ENCODE results near the gene GTF3A. TPM values are rescaled to one million over a fixed set of nuclear protein-coding genes. Genes with fewer than 3 reads are reported as not detected.
A peak's percentile ranks its signal among the peaks of the same experiment; 100 is the strongest.

GTF3A gene
- total and polyA plus RNA-seq, 8 donors: 53.4 to 220 (median 117) TPM

DNA sequence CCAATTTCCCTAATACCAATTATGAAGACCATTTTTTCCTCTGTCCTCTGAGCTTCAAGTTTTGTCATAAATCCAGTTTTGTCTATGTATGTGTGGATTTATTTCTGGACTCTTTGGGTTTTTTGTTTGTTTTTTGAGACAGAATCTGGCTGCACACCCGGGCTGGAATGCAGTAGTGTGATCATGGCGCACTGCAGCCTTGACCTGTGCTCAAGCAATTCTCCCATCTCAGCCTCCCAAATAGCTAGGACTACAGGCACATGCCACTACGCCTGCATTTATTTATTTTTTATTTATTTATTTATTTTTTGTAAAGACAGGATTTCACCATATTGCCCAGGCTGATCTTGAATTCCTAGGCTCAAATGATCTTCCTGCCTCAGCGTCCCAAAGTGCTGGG lies 45.3 kb upstream of the GTF3A start:
- H3K27me3 ChIP-seq: peaks cover 0 to 16% (median 0%) of the 10 kb centered on the region in 3 donors
- intact Hi-C loops (cut with DNase I; ENCODE audit: low total_unique reads): loop anchor here (10.0 kb wide), 1 partner anchor 606 kb away; the partner anchor contains the start of gene URAD
- no peaks in the 10 kb centered on the region for H3K9me3 ChIP-seq
- H3K36me3 ChIP-seq: no peaks in the 10 kb centered on the region
- H3K27ac ChIP-seq: no peak overlapping the region
- H3K4me3 ChIP-seq: no peak overlapping the region
- DNase-seq: no peak
- TF ChIP-seq POLR2A (IDR thresholded peaks at IDR 0.05): no peak
- 57 to 68% (median 61%) methylated on average over 4 of the region's 4 CpGs for WGBS, 5 donors
- peaks cover 0 to 23% (median 11%) of the 10 kb centered on the region in 4 donors for H3K4me1 ChIP-seq

DNA sequence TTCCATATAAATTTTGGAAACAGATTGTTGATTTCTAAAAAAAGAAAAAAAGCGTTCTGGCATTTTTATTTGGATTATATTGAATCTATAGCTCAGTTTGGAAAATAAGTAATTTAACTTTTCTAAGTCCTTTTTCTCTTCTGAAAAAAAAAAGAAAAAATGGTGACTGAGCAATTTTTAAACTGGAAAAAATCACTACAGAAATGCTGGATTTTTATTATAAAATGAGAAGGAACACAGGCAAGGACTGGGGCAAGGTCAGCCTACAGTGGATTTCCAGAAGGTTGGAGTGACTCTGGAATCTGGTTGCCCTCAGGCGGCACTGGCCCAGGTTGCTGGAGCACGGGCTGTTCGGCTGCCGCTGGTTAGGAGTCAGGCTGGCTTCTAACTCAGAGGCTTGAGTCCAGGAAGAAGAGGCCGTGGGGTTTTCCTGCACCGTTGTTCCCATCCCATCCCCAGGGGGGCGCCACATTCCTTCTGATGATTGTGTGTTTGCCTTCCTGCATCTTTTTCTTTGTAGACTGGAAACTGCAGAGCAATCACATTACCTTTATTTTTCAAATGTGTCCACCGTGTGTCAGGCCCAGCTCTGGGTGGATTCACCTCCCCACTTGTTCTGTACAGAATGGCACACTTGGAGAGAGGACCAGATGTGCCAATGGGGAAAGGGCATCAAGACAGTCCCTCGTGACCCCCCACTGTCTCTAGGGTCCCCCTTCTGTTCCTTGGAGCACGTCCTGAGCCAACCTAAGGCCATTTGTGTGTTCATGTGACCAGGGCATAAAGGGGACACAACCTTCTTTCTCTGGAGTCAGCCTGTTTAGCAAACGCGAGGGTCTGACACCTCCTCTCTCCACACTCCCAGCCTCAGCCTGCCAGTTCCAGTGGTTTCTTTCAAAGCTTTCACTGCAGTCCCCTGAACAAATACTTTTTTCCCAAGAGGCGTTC lies 44.5 kb upstream of the GTF3A start:
- H3K9me3 ChIP-seq: no peaks in the 10 kb centered on the region
- peaks cover 0 to 15% (median 4%) of the 10 kb centered on the region in 4 donors for H3K4me1 ChIP-seq
- peaks cover 0 to 16% (median 0%) of the 10 kb centered on the region in 3 donors for H3K27me3 ChIP-seq
- peak; percentile 87 to 88 for DNase-seq
- TF ChIP-seq CTCF (IDR thresholded peaks at IDR 0.05): peak in 5 of 7 experiments; percentile 53 to 75 (median 70)
- no peak for TF ChIP-seq POLR2A (IDR thresholded peaks at IDR 0.05)
- no peak for TF ChIP-seq EP300 (IDR thresholded peaks at IDR 0.05)
- TF ChIP-seq POLR2AphosphoS5 (IDR thresholded peaks at IDR 0.05): peak in 1 of 3 donors; percentile 40
- no peak overlapping the region for H3K27ac ChIP-seq
- WGBS, 5 donors: 28 to 32% (median 30%) methylated on average over 14 of the region's 14 CpGs
- intact Hi-C loops (cut with DNase I; ENCODE audit: low total_unique reads): loop anchor here (10.0 kb wide), 2 partner anchors 145 to 605 kb away; partner anchors contain the start of gene URAD
- H3K4me3 ChIP-seq: no peak overlapping the region
- H3K36me3 ChIP-seq: no peaks in the 10 kb centered on the region

GRCh38 chr13:27381601-27382000 lies 42.8 kb upstream of the GTF3A start:
- no peak overlapping the region for H3K4me3 ChIP-seq
- H3K27me3 ChIP-seq: peaks cover 0 to 16% (median 0%) of the 10 kb centered on the region in 3 donors
- peaks cover 0 to 6% (median 0%) of the 10 kb centered on the region in 4 donors for H3K4me1 ChIP-seq
- no peak for DNase-seq
- no peaks in the 10 kb centered on the region for H3K36me3 ChIP-seq
- intact Hi-C loops (cut with DNase I; ENCODE audit: low total_unique reads): loop anchor here (10.0 kb wide), 1 partner anchor 143 kb away; no protein-coding TSS in a partner anchor
- 77 to 88% (median 85%) methylated on average over 10 to 17 of the region's 17 CpGs for WGBS, 5 donors
- no peak overlapping the region for H3K27ac ChIP-seq
- TF ChIP-seq POLR2A (IDR thresholded peaks at IDR 0.05) (no peak), CTCF (IDR thresholded peaks at IDR 0.05) (no peak), EP300 (IDR thresholded peaks at IDR 0.05) (no peak), POLR2AphosphoS5 (IDR thresholded peaks at IDR 0.05) (no peak)
- H3K9me3 ChIP-seq: no peaks in the 10 kb centered on the region

DNA sequence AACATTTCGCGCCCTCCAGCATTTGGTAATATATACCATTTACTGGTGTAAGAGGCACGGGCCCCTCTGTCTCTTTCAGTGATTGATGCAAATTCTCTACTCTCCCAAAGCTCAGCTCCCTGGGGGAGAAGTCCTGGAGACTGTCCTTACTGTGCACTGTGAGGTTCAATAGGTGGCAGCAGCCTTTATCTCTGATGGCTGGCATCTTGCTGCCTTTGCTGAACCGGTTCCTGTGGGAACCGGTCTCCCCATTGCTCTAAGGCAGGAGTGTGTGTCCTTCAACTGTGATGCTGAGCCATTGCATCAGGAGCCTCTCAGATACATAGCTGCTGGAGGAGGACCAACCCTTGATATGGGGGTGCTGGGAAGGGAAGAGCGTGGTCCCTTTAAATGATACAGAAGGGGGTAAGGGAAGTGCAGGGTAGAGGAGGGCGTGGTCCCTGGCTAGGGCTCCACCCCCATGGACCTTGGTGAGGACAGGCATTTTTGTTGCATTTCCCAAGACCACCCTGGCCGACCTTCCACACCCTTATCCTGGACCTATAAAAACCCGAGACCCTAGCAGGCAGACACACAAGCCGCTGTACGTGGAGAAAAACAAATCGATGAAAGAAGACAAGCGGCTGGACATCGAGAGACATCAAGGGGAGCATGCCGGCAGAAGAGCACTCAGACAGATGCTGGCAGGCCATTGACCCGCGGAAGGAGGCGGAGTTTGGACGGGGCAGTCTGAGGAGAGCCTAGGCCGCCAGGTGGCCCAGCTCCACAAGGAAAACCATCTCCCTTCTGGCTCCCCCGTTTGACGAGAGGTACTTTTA lies 41.1 kb upstream of the GTF3A start:
- TF ChIP-seq EP300 (IDR thresholded peaks at IDR 0.05): no peak
- TF ChIP-seq CTCF (IDR thresholded peaks at IDR 0.05): no peak
- TF ChIP-seq POLR2AphosphoS5 (IDR thresholded peaks at IDR 0.05): no peak
- no peak for TF ChIP-seq POLR2A (IDR thresholded peaks at IDR 0.05)
- intact Hi-C loops (cut with DNase I; ENCODE audit: low total_unique reads): loop anchor here (10.0 kb wide), 1 partner anchor 141 kb away; no protein-coding TSS in a partner anchor

More for the DNA sequence above, 41.1 kb upstream of the GTF3A start:
- peak in 1 of 2 donors; percentile 49 for DNase-seq
- H3K9me3 ChIP-seq: no peaks in the 10 kb centered on the region
- H3K36me3 ChIP-seq: no peaks in the 10 kb centered on the region
- H3K4me3 ChIP-seq: no peak overlapping the region
- H3K4me1 ChIP-seq: peaks cover 0 to 6% (median 0%) of the 10 kb centered on the region in 4 donors
- H3K27ac ChIP-seq: no peak overlapping the region
- 79 to 88% (median 82%) methylated on average over 22 of the region's 22 CpGs for WGBS, 5 donors
- peaks cover 0 to 16% (median 0%) of the 10 kb centered on the region in 3 donors for H3K27me3 ChIP-seq

Data from stomach (tissue), 9 donors.